ENCODE results near the gene EFHC1.
A peak's percentile ranks its signal among the peaks of the same experiment; 100 is the strongest.

The EFHC1 gene

DNA sequence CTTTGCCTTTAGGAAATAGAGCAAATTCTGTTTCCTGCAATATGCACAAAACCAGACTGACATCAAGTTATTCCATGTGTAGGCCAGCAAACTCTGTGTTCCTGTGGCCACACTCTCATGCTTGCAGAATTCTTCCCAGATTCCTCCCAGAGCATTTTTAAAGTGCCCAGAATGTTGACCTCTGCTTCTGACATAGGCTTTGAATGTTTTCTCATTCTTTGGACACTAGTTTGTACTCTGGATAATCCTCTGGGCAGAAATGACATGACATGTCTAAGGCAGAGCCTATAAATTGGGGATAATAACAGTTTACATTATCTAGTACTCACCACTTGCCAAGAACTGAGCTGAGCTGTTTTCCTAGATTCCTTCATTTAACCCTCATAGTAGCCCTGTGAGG is 9.2 kb upstream of the EFHC1 start (continued):
- TF ChIP-seq ISL1 (CRISPR knock-in tag; IDR thresholded peaks at IDR 0.05), result no peak
- TF ChIP-seq GLIS3 (CRISPR knock-in tag; IDR thresholded peaks at IDR 0.05), result no peak
- TF ChIP-seq, protein P1, sequence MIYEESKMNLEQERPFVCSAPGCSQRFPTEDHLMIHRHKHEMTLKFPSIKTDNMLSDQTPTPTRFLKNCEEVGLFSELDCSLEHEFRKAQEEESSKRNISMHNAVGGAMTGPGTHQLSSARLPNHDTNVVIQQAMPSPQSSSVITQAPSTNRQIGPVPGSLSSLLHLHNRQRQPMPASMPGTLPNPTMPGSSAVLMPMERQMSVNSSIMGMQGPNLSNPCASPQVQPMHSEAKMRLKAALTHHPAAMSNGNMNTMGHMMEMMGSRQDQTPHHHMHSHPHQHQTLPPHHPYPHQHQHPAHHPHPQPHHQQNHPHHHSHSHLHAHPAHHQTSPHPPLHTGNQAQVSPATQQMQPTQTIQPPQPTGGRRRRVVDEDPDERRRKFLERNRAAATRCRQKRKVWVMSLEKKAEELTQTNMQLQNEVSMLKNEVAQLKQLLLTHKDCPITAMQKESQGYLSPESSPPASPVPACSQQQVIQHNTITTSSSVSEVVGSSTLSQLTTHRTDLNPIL (CRISPR knock-in tag; IDR thresholded peaks at IDR 0.05; ENCODE audit: low read depth), result no peak
- TF ChIP-seq BACH2 (CRISPR knock-in tag; IDR thresholded peaks at IDR 0.05; ENCODE audit: borderline replicate concordance), result no peak
- TF ChIP-seq SNAI2 (CRISPR knock-in tag; IDR thresholded peaks at IDR 0.05), result no peak
- no peak for TF ChIP-seq CSDC2 (CRISPR knock-in tag; IDR thresholded peaks at IDR 0.05)
- TF ChIP-seq ZNF8 (CRISPR knock-in tag; IDR thresholded peaks at IDR 0.05), result no peak
- no peak for TF ChIP-seq ZNF70 (CRISPR knock-in tag; IDR thresholded peaks at IDR 0.05)
- no peak for TF ChIP-seq TOX (CRISPR knock-in tag; IDR thresholded peaks at IDR 0.05; ENCODE audit: borderline replicate concordance)

GRCh38 chr6:52411911-52412310 is 8.2 kb upstream of the EFHC1 start:
- no peak for ATAC-seq
- TF ChIP-seq ARNTL (CRISPR knock-in tag; IDR thresholded peaks at IDR 0.05; ENCODE audit: borderline replicate concordance, low read depth), result no peak
- TF ChIP-seq PPARA (CRISPR knock-in tag; IDR thresholded peaks at IDR 0.05; ENCODE audit: borderline replicate concordance), result no peak
- TF ChIP-seq TCF4 (CRISPR knock-in tag; IDR thresholded peaks at IDR 0.05; ENCODE audit: borderline replicate concordance), result no peak
- TF ChIP-seq ZFP30 (CRISPR knock-in tag; IDR thresholded peaks at IDR 0.05), result no peak
- no peak for TF ChIP-seq ESRRG (CRISPR knock-in tag; IDR thresholded peaks at IDR 0.05)
- no peak for TF ChIP-seq POU6F1 (CRISPR knock-in tag; IDR thresholded peaks at IDR 0.05; ENCODE audit: borderline replicate concordance, low read depth)
- no peak for TF ChIP-seq BACH2 (CRISPR knock-in tag; IDR thresholded peaks at IDR 0.05; ENCODE audit: borderline replicate concordance)
- no peak for TF ChIP-seq CSDC2 (CRISPR knock-in tag; IDR thresholded peaks at IDR 0.05)
- TF ChIP-seq RARB (CRISPR knock-in tag; IDR thresholded peaks at IDR 0.05), result no peak
- TF ChIP-seq GLIS3 (CRISPR knock-in tag; IDR thresholded peaks at IDR 0.05), result no peak
- TF ChIP-seq, protein P2, sequence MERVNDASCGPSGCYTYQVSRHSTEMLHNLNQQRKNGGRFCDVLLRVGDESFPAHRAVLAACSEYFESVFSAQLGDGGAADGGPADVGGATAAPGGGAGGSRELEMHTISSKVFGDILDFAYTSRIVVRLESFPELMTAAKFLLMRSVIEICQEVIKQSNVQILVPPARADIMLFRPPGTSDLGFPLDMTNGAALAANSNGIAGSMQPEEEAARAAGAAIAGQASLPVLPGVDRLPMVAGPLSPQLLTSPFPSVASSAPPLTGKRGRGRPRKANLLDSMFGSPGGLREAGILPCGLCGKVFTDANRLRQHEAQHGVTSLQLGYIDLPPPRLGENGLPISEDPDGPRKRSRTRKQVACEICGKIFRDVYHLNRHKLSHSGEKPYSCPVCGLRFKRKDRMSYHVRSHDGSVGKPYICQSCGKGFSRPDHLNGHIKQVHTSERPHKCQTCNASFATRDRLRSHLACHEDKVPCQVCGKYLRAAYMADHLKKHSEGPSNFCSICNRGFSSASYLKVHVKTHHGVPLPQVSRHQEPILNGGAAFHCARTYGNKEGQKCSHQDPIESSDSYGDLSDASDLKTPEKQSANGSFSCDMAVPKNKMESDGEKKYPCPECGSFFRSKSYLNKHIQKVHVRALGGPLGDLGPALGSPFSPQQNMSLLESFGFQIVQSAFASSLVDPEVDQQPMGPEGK (CRISPR knock-in tag; IDR thresholded peaks at IDR 0.05; ENCODE audit: borderline replicate concordance), result no peak

- ATAC-seq, result no peak
- no peak for TF ChIP-seq ZNF8 (CRISPR knock-in tag; IDR thresholded peaks at IDR 0.05)
These were observed 4.8 kb upstream of the EFHC1 start for GRCh38 chr6:52415333-52415732.

DNA sequence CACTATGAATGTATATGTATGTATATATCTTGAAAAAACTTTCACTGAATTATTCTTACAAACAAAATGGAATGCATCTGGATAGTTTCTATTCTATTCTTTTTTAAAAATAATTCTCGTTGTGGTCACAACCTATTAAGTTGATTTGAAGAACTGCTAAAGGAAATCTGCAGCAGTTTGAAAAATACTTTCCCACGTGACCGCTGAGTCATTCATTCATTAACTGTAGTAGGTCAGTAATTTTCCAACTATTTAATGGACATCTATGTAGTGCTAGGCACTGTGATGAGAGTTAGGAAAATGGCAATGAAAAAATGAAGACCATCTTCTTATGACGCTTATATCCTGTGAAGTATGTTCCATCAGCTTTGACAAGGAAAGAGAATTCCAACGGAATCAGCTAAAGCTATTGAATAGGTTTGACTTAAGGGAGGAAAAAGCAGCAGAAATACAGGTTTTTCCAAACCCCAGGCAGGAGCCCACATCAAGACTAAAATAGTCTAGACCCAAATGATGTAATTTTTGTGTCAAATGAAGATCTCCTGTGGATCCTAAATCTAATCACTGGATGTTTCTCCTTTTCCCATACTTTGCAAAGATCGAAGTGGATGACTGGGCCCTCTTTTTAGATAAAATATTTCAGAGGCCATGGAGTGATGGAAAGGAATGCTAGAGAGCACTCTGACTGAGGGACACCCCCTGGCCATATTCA is 4.1 kb upstream of the EFHC1 start:
- TF ChIP-seq, protein P3, sequence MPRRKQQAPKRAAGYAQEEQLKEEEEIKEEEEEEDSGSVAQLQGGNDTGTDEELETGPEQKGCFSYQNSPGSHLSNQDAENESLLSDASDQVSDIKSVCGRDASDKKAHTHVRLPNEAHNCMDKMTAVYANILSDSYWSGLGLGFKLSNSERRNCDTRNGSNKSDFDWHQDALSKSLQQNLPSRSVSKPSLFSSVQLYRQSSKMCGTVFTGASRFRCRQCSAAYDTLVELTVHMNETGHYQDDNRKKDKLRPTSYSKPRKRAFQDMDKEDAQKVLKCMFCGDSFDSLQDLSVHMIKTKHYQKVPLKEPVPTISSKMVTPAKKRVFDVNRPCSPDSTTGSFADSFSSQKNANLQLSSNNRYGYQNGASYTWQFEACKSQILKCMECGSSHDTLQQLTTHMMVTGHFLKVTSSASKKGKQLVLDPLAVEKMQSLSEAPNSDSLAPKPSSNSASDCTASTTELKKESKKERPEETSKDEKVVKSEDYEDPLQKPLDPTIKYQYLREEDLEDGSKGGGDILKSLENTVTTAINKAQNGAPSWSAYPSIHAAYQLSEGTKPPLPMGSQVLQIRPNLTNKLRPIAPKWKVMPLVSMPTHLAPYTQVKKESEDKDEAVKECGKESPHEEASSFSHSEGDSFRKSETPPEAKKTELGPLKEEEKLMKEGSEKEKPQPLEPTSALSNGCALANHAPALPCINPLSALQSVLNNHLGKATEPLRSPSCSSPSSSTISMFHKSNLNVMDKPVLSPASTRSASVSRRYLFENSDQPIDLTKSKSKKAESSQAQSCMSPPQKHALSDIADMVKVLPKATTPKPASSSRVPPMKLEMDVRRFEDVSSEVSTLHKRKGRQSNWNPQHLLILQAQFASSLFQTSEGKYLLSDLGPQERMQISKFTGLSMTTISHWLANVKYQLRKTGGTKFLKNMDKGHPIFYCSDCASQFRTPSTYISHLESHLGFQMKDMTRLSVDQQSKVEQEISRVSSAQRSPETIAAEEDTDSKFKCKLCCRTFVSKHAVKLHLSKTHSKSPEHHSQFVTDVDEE (CRISPR knock-in tag; IDR thresholded peaks at IDR 0.05), result no peak
- no peak for TF ChIP-seq CSDC2 (CRISPR knock-in tag; IDR thresholded peaks at IDR 0.05)
- TF ChIP-seq ZFP3 (CRISPR knock-in tag; IDR thresholded peaks at IDR 0.05), result no peak
- TF ChIP-seq ZNF565 (CRISPR knock-in tag; conservative IDR thresholded peaks at IDR 0.05; ENCODE audit: low read depth), result no peak

More for the DNA sequence above, 4.1 kb upstream of the EFHC1 start:
- peak; percentile 3; the same call in 1 of the 3 replicates for ATAC-seq
